OCI-LY1 (cell line): ENCODE data around the gene ADAMTS17.

Experiments used
- EZH2 ChIP-seq: fragments of 200-600 bp; sonication (generic), shearing (Covaris generic); IDR thresholded peaks from 2 replicates; pipeline ENCODE4 v1.8.0; 2017; ENCODE audit warnings: borderline replicate concordance, mixed run types, mild to moderate bottlenecking, antibody characterized with exemption, low read length, moderate library complexity, mixed read lengths
- TF ChIP-seq, protein P1 (sequence below): fragments of 200-600 bp; sonication (generic), shearing (Covaris generic); IDR thresholded peaks from 2 replicates; pipeline ENCODE4 v1.5.1; 2017; ENCODE audit warnings: mild to moderate bottlenecking, antibody characterized with exemption, low read length, moderate library complexity, mixed read lengths

GRCh38 chr15:100175406-100176114 lies 166.2 kb downstream of the ADAMTS17 start:
- TF ChIP-seq, protein P1, sequence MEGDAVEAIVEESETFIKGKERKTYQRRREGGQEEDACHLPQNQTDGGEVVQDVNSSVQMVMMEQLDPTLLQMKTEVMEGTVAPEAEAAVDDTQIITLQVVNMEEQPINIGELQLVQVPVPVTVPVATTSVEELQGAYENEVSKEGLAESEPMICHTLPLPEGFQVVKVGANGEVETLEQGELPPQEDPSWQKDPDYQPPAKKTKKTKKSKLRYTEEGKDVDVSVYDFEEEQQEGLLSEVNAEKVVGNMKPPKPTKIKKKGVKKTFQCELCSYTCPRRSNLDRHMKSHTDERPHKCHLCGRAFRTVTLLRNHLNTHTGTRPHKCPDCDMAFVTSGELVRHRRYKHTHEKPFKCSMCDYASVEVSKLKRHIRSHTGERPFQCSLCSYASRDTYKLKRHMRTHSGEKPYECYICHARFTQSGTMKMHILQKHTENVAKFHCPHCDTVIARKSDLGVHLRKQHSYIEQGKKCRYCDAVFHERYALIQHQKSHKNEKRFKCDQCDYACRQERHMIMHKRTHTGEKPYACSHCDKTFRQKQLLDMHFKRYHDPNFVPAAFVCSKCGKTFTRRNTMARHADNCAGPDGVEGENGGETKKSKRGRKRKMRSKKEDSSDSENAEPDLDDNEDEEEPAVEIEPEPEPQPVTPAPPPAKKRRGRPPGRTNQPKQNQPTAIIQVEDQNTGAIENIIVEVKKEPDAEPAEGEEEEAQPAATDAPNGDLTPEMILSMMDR: no peak
- no peak for TF ChIP-seq EZH2
